ENCODE results near the gene ZBTB1.
A peak's percentile ranks its signal among the peaks of the same experiment; 100 is the strongest.
"Not testable (repeated sequence)": the region's sequence is repeated elsewhere in the genome, so short reads cannot be mapped to it uniquely, and the experiment has no call there.

The ZBTB1 gene

DNA sequence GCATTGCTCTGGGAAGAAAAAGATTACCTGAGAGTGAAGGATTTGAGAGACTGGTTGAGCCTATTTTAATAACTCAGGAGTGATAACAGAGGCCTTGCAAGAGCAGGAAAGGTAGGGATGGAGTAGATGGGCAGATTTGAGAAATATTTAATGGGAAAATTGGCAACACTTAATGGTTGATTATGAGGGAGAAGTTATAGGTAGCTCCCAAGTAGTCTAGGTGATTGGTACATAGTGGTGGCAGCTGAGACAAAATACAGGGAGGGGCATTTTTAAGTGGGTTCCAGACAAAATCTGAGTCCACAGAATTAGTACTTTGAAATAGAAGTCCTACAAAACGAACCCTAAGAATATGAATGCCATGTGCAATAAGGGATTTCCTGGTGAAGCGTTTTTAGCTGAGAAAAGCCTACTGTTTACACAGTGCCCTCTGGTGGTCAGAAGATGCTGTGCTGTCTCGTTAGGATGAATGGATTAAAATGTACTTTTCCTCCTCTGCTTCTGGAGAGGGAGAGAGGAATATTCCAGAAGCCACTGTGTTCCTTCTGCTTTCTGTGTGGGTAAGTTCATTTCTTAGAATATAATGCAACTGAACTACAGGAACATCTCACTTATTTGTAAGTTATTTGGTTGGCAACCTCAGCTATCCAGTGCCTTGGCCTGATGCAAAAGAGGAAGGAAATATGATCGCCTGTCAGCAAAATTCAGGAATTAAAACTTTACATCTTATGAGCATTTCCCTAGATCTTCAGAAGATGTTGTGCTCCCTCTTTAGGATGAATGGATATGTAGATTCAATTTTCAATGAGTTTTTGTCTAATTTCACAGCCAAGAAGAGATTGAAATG lies 6.5 kb downstream of the ZBTB1 start:
- DNase-seq (ENCODE audit: low read depth), result peak; percentile 73
- H3K4me3 ChIP-seq (ENCODE audit: low read length), result no peak overlapping the region
- TF ChIP-seq, protein P1, sequence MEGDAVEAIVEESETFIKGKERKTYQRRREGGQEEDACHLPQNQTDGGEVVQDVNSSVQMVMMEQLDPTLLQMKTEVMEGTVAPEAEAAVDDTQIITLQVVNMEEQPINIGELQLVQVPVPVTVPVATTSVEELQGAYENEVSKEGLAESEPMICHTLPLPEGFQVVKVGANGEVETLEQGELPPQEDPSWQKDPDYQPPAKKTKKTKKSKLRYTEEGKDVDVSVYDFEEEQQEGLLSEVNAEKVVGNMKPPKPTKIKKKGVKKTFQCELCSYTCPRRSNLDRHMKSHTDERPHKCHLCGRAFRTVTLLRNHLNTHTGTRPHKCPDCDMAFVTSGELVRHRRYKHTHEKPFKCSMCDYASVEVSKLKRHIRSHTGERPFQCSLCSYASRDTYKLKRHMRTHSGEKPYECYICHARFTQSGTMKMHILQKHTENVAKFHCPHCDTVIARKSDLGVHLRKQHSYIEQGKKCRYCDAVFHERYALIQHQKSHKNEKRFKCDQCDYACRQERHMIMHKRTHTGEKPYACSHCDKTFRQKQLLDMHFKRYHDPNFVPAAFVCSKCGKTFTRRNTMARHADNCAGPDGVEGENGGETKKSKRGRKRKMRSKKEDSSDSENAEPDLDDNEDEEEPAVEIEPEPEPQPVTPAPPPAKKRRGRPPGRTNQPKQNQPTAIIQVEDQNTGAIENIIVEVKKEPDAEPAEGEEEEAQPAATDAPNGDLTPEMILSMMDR (IDR thresholded peaks at IDR 0.05; ENCODE audit: insufficient read depth, low read depth, low read length, missing control alignments), result peak; percentile 95

DNA sequence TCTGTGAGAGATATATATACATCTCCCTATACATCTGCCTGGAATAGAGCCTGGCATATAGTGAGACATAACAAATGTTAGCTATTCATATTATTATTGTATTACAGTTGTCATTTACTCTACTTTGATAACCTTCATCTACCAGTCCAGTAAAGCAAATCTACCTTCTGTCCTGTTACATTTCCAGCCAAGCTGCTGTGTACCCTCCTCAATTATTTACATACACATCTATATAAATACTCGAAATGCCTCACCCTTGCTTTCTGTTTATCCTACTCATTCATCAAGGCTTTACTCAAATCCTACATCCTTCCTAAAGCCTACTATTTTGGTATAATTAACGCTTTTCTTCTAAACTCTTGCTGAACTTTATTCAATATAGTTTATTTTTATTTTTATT lies 8.7 kb downstream of the ZBTB1 start:
- H3K4me3 ChIP-seq (ENCODE audit: low read length), result no peak overlapping the region
- TF ChIP-seq, protein P1 (IDR thresholded peaks at IDR 0.05; ENCODE audit: insufficient read depth, low read depth, low read length, missing control alignments), result no peak
- no peak for DNase-seq (ENCODE audit: low read depth)

DNA sequence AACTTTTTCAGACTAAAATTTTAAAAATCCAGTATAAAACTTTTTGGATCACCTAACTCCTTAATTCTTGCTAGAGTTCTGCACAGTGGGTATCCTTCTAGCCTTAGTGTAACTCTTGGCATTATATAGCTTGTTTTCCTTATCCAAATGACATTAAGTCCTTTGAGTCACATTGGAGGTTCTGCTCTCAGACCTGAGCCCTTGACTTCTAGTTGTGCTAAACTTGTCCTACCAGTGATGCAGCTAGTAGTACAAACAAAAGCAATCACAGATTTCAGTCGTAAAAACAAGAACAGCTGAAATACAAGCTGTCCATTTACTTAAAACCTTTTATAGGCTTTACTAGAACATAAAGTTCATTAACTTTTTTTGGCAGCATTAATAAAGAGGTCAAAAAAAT lies 10.5 kb downstream of the ZBTB1 start:
- TF ChIP-seq, protein P1 (IDR thresholded peaks at IDR 0.05; ENCODE audit: insufficient read depth, low read depth, low read length, missing control alignments), result no peak
- no peak overlapping the region for H3K4me3 ChIP-seq (ENCODE audit: low read length)
- peak; percentile 28 for DNase-seq (ENCODE audit: low read depth)

DNA sequence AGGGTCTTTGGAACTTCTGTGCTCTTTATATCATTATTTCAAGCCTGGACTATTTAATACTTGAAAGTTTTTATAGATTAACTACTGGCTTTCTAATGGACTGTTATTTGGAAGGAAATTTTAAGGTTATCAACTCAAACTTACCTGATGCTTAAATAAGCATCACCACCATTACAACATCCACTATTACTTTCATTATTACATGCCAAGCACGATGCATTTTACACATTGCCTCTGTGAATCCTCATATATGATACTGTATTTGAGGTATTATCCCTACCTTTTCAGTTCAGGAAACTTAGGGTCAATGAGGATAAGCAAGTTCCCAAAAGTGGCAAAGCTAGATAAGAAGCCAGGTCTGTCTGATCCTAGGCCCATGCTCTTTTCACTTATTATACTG lies 12.4 kb downstream of the ZBTB1 start:
- DNase-seq (ENCODE audit: low read depth), result no peak
- TF ChIP-seq, protein P1 (IDR thresholded peaks at IDR 0.05; ENCODE audit: insufficient read depth, low read depth, low read length, missing control alignments), result no peak
- no peak overlapping the region for H3K4me3 ChIP-seq (ENCODE audit: low read length)

DNA sequence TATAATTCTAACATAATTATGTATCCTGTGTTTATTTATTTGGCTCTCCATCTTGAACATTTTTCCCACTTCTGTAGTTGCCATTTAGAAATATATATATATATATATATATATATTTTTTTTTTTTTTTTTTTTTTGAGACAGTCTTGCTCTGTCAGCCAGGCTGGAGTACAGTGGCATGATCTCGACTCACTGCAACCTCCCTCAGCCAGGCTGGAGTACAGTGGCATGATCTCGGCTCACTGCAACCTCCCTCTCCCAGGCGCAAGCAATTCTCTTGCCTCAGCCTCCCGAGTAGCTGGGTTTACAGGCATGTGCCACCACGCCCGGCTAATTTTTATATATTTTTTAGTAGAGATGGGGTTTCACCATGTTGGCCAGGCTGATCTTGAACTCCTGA lies 13.1 kb downstream of the ZBTB1 start:
- DNase-seq (ENCODE audit: low read depth); H3K4me3 ChIP-seq (ENCODE audit: low read length): not testable (repeated sequence)

DNA sequence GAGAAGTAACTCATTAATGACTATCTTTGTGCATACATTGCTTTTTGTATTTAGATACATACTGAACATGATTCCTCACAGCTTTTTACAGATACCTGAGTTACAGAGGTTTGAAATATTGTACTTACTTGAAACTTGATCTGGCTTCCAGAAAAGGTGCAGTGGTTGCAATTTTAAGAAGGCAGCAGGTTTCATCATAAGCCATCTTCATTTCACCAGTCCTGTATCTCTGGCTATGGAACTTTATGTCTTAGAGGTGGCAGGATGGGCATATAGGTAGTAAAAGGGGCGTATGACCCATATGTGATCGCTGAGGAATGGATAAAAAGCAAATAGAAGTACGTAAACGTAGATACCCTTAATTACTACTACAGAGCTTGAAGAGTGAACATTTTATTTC lies 13.7 kb downstream of the ZBTB1 start:
- TF ChIP-seq, protein P1 (IDR thresholded peaks at IDR 0.05; ENCODE audit: insufficient read depth, low read depth, low read length, missing control alignments), result no peak
- DNase-seq (ENCODE audit: low read depth), result no peak
- no peak overlapping the region for H3K4me3 ChIP-seq (ENCODE audit: low read length)

DNA sequence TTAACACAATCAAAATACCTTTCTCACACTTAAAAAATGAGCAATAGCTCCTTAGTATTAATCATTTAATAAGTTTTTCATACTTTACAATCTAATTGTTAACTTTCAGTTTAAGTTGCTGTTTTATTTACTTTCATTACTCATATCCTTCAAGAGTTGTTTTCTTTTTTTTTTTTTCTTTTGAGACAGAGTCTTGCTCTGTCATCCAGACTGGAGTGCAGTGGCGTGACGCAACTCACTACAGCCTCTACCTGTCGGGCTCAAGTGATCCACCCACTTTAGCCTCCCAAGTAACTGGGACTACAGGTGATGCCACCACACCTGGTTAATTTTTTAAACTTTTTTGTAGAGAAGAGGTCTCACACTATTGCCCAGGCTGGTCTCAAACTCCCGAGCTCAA lies 16.1 kb downstream of the ZBTB1 start:
- no peak overlapping the region for H3K4me3 ChIP-seq (ENCODE audit: low read length)
- peak; percentile 82 for DNase-seq (ENCODE audit: low read depth)
- TF ChIP-seq, protein P1 (IDR thresholded peaks at IDR 0.05; ENCODE audit: insufficient read depth, low read depth, low read length, missing control alignments), result no peak
